HG03280 (cell line): ENCODE results near the gene EIF5A.

Source experiments
- ATAC-seq: cut with Tn5 transposase; IDR thresholded peaks from one replicate; pipeline ENCODE4 v1.9.1; 2021; ENCODE audit warnings: mild to moderate bottlenecking, moderate library complexity; ENCODE audit not compliant: unreplicated experiment

Gene EIF5A

DNA sequence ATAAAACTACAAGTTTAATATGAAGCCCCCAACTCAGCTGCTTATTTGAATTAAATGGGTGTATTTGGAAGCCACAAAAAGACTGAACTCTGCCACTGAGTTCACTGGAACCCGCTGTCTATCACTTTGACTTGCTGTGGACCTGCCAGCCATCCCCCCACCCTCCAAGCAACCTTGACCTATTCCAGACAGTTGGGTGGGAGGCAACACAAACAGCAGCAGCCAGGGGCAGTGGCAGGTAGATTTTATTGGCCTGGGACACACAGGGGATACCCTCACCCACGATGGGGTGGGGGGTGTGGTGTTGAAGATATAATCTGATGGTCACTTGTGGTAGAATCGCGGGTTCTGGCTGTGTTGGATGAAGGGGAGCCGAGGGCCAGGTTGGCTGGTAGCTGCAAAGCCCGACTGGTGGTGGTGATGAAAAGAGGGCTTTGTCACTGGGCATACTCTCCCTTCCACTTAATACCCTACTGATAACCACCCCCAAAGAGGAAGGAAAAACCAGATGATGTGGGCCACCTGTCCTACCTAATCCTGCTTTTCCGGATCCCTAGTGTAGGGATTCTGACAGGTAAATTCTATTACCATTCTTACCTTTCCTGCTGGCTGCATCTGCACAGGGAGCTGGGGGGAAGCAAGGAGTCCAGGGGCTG lies 5.1 kb downstream of the EIF5A start:
- no peak for ATAC-seq

- no peak for ATAC-seq
Observed at GRCh38 chr17:7313088-7313889, 5.9 kb downstream of the EIF5A start.

DNA sequence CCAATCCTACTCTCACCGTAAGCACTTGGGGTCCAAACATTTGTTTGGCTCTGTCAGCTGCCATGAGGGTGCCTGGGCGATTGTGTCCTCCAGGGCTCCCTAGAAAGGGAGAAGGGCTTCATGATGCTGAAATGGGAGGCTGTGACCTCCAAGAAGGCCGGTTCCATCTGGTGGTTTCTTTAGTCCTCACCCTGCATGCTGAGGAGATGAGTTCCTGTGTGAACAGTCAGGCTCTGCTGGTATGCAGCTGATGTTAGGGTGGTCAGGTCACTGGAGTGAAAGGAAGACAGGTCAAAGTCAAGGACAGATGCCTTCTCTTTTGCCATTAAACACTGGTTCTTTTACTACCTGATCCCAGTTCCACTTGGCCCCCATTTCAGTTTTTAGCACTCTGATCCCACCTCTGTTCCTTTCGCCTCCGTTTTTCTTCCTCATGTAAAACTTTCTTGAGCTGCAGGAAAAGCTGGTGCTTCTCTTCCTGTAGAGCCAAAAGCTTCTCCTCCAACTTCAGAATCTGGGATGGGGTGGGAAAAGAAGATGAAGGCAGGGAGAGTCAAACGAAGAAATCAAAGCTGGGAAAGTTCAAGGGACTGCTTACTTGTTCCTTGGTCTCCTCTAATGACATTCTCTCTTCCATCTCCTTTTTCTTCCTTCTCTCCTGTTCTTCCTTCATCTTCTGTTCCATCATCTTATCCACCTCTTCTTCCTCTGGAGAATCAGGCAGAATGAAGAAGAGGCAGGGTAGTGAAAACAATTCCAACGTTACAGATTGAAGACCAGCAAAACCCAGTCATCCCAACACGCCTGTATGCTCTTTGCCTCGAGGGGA lies 6.7 kb downstream of the EIF5A start:
- no peak for ATAC-seq

- peak; percentile 74 for ATAC-seq
Observed at GRCh38 chr17:7314719-7315569, 7.5 kb downstream of the EIF5A start, which contains the start of gene GPS2. Gene GPS2 (minus strand): TSS chr17:7315360. CDS start chr17:7315052, 308 bp downstream.

DNA sequence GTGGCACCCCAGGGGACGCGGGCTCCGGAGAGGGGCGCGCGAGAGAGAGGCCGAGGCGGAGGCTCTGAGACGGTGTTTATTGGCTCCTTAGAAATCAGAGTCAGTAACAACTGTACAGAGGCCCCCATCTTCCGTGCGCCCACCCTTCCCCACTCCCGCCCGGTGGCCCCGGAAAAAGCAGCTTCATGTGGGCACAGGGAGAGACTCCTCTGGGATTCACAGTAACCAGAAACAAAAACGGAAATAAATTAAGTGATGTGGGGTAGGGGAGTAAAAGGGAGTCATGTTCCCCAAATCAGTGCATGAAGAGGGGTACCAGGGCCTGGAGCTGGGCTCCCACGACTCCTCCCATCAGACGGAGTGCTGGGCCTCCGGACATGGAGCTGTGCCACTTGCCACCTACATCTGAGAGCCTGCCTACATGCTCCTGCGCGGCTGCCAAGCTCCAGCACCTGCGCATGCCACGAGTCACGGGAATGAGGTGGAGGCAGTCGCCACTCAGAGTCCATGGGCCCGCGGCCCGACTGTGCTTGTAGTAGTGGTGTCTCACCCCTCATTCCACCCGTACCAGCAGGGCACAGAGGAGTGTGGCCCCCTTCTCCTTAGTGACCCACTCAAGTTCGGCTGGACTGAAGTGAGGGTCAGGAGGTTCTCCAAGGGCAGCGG lies 8.3 kb downstream of the EIF5A start:
- ATAC-seq, result no peak

- no peak for ATAC-seq
Observed at GRCh38 chr17:7317161-7317803, 9.9 kb downstream of the EIF5A start.

DNA sequence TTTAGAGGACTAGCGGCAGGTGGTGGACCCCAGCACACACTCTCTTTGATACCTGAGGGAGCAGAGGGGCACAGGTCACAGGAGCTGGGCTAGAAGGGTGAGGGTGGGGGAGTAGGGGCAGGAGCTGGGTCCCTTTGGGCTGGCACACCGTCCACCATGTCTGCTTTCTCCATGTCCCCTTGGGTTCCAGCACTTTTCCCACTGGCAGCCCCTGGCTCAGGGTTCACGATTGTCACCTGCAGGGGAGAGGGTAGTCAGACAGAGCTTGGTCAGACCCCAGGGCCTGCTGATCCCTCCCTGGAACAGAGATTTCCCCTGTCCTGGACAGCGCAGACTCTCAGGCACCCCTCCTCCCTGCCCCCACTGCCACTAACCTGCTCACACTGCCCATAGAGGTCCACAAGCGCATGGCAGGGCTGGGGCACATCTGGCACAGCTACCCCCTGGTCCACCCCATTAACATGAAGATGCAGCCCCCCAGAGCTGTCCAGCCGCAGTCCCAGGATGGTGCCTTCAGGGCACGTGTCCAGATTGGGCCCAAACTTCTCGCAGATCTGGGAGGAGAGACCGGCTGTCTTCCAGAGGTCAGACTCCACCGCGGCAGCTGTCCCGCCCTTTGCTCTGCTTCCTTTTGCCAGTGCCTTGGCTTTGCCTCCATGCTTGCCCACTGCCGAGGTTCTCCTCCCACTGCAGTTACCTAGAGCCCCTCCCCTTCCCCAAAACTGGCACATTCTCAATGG lies 10.9 kb downstream of the EIF5A start:
- no peak for ATAC-seq

GRCh38 chr17:7321466-7321865 lies 14.0 kb downstream of the EIF5A start:
- ATAC-seq, result no peak

DNA sequence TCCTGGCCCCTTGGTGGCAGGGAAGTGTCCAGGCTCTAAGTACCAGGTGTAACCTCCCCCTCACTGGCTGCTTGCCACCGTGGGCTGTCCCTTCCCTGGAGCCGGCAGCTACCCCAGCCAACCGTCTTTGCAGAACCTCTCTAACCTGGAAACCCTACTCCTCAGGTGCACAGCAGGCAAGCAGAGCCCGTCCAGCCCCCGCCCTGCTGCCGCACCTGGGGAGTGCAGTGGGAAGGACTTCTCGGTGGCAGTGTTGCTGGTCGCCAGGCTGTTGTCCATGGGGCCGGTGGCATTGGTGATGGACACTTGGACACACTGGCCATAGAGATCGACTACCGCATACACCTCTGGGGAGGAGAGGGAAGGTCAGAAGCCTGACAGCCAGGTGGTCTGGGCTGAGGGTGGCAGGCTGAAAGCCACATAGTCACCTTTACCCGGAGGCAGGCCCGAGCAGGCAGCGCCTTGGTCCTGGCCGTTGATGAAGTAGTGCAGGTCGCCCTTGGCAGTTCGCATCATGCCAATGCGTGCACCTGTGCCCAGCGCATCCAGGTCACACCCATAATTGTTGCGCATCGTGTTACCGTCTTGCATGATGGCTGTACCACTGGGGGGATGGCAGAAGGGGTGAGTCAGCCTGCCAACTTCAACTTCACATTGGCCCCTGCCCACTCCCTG lies 15.2 kb downstream of the EIF5A start:
- no peak for ATAC-seq

- ATAC-seq, result no peak
Observed at GRCh38 chr17:7323731-7324437, 16.5 kb downstream of the EIF5A start.

GRCh38 chr17:7324438-7324779 lies 17.0 kb downstream of the EIF5A start:
- ATAC-seq, result no peak

DNA sequence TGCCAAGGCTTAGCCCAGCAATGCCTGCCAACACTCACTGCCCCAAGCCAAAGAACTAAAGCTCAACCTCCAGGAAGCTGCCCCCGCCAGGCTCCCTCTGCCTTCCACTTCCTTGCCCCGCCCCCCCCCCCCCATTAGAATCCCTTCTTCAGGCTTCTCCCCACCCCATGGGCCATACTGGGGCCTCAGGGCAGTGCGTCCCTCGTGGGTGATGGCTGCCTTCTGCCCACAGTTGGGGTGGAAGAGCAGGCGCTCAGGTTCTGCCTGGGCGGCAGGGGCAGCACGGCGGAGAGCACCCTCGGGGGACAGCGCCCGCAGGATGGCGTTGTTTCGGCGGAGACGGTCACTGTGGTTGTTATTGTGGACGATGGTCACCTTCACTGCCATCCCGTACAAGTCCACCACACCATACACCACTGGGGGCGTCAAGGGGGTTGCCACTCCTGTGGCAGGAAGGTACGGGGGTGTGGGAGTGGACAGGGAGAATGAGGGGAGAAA lies 17.7 kb downstream of the EIF5A start:
- ATAC-seq, result no peak

GRCh38 chr17:7326186-7326585 lies 18.8 kb downstream of the EIF5A start:
- no peak for ATAC-seq

DNA sequence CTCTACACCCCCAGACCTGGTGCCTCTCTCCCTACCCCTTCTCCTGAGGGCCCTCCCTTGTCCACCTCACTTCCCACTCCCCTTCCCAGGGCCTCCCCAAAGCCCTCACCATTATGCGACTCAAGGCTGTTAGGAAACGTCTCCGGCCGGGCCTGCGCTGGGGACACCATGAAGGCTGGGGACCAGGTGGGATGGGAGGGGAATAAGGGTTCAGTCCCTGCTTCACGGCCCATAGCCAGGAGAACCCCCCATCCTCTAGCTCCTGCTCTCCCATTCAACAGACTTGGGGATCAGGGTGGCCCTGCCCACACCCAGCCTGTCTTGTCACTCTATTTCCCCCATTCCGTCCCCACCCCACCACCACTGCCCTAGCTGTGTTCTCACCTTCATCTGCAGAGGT lies 19.6 kb downstream of the EIF5A start:
- no peak for ATAC-seq

DNA sequence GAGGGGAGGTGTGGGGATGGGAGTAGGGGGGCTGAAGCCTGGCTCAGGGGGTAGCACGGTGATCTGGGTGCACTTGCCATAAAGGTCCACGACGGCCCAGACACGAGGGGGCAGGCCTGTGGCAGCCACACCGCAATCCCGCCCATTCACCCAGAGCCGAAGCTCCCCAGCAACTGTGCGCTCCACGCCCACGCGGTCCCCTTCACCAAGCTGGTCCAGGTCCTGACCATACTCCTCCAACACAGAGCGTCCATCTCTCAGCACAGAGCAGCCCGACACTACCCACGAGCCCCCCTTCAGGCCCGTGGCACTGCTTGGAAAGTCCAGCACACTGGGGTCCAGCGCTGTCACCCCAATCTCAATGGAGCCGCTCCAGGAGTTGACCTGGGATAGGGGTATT lies 20.1 kb downstream of the EIF5A start:
- no peak for ATAC-seq

DNA sequence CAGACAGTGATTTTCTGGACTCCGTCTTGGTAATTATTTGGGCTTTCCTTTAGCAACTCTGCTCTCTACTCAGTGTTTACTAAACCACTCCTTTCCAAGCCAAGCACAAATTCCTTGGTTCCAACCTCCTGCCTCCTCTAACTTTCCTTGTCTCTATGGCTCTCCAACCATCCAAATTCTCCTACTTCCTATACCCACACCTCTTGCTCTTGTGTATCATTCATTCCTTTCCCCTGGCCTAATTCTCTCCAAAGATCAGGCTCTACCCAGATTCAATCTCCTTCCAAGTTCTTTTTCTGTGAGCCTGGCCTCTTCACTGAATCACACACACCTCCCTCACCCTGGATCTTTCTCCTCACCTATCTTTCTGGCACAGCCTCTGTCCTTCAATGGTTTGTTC lies 20.6 kb downstream of the EIF5A start:
- no peak for ATAC-seq

DNA sequence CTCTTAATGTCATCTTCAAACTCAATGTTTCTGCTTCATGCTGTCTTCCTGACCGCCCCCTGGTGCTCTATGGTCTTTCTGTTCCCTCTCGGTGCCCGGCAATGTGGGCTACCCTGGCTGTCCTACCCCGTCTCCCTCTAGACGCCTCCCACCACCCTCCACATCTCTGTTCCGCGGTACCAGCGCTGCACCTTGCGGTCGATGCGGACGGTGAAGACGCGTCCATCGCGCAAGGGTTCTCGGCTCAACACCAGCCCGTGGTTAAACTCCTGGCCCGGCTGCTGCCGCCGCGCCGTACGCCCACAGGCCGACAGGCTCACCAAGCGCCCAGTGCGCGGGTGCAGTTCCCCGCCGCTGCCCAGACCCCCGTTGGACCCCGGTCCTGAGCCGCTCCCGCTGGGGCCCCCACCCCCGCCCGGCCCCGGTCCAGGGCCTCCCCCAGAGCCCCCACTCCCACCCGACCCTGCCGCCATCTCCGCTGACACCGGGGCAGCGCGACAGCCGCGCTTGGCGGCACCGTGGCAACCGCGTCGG lies 21.5 kb downstream of the EIF5A start, which contains the start of gene NEURL4:
TSS of gene NEURL4 (minus strand) at position 496 of the 534 bp plus-strand sequence. CDS start at position 473, 23 bp downstream.
- peak; percentile 4 for ATAC-seq
